Tibial nerve (tissue), 4 donors: ENCODE results near the gene FYB1.

Experiments
- EP300 ChIP-seq, 2 donors: sonication (generic); formaldehyde crosslinking; IDR thresholded peaks; one replicate each; pipeline ENCODE4 v1.6.1; 2017; ENCODE audit warnings: antibody characterized with exemption in 2 of 2, mild to moderate bottlenecking in 1 of 2
- POLR2A ChIP-seq, 2 donors: fragments of 450-650 bp; IDR thresholded peaks; one replicate each; pipeline ENCODE4 v1.6.1; 2017; ENCODE audit warnings: antibody characterized with exemption in 2 of 2, mild to moderate bottlenecking in 2 of 2, moderate library complexity in 2 of 2
- TF ChIP-seq, protein P1 (sequence below), 5 experiments: fragments of 200-600 bp in 3 of 5; fragments of 450-650 bp in 2 of 5; sonication (generic) in 3 of 5; IDR thresholded peaks; one replicate each; pipeline ENCODE4 v1.5.1; 2016 to 2019; ENCODE audit warnings: antibody characterized with exemption in 5 of 5, mild to moderate bottlenecking in 3 of 5, moderate library complexity in 2 of 5

DNA sequence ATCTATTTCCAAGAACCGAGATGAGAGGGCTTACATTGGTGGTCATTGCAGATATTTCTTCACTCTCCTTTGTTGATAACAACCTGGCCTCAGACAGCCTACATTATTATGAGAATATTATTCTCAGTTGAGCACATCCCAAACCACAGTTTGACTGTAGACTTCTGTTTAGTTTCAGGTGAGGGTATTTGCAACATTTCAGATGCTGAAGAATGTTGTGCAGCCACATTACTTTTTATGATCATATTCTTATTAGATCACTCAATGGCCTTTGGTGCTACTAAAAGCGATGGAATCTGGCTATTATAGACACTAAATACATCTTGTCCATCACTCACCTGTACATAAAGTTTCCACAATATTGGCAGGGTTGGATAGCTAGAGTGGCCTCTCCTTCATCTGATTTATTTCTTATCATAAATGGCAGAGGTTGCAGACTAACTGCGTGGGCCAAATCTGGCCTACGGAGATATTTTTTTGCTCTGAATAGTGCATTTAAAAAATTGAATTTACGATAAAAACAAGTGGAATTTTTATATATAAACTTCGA lies 119.0 kb downstream of the FYB1 start:
- no peak for TF ChIP-seq POLR2A (IDR thresholded peaks at IDR 0.05)
- TF ChIP-seq, protein P1, sequence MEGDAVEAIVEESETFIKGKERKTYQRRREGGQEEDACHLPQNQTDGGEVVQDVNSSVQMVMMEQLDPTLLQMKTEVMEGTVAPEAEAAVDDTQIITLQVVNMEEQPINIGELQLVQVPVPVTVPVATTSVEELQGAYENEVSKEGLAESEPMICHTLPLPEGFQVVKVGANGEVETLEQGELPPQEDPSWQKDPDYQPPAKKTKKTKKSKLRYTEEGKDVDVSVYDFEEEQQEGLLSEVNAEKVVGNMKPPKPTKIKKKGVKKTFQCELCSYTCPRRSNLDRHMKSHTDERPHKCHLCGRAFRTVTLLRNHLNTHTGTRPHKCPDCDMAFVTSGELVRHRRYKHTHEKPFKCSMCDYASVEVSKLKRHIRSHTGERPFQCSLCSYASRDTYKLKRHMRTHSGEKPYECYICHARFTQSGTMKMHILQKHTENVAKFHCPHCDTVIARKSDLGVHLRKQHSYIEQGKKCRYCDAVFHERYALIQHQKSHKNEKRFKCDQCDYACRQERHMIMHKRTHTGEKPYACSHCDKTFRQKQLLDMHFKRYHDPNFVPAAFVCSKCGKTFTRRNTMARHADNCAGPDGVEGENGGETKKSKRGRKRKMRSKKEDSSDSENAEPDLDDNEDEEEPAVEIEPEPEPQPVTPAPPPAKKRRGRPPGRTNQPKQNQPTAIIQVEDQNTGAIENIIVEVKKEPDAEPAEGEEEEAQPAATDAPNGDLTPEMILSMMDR (IDR thresholded peaks at IDR 0.05): no peak
- no peak for TF ChIP-seq EP300 (IDR thresholded peaks at IDR 0.05)
